ENCODE data around the gene GPHN. TPM values are rescaled to one million over a fixed set of nuclear protein-coding genes. Genes with fewer than 3 reads are reported as not detected.

GPHN gene
- total RNA-seq, 1 experiment from 2014 or later: 34.9 TPM

- intact Hi-C loops (cut with micrococcal nuclease; ENCODE audit: unreplicated experiment): no loop called here
- no peak overlapping the region for H3K27ac Mint-ChIP-seq (ENCODE audit: unreplicated experiment)
- CTCF ChIA-PET: interaction anchor here (1.1 kb wide), 1 partner anchor 44 kb away, joined by 3 read pairs; no protein-coding TSS in a partner anchor
- no peaks in the 10 kb centered on the region for H3K9me3 Mint-ChIP-seq (ENCODE audit: low read depth, unreplicated experiment)
- H3K36me3 Mint-ChIP-seq (ENCODE audit: insufficient read depth, unreplicated experiment): no peaks in the 10 kb centered on the region
- no peaks in the 10 kb centered on the region for H3K4me1 Mint-ChIP-seq (ENCODE audit: low read depth, unreplicated experiment)
- H3K4me3 Mint-ChIP-seq (ENCODE audit: low read depth, unreplicated experiment): no peak overlapping the region
- no peak for DNase-seq
- no peaks in the 10 kb centered on the region for H3K27me3 Mint-ChIP-seq (ENCODE audit: unreplicated experiment)
- TF ChIP-seq CTCF (IDR thresholded peaks at IDR 0.05; ENCODE audit: unreplicated experiment): no peak
- no TSS peak for BruUV-seq (replicated peaks)
Observed at GRCh38 chr14:67191768-67192290, 683.9 kb downstream of the GPHN start.

- H3K4me1 Mint-ChIP-seq (ENCODE audit: low read depth, unreplicated experiment): no peaks in the 10 kb centered on the region
- H3K4me3 Mint-ChIP-seq (ENCODE audit: low read depth, unreplicated experiment): no peak overlapping the region
- CTCF ChIA-PET: interaction anchor here (0.8 to 1.1 kb wide), 2 partner anchors 43 to 543 kb away, joined by 3 read pairs; no protein-coding TSS in a partner anchor
- DNase-seq: no peak
- H3K36me3 Mint-ChIP-seq (ENCODE audit: insufficient read depth, unreplicated experiment): no peaks in the 10 kb centered on the region
- no peaks in the 10 kb centered on the region for H3K9me3 Mint-ChIP-seq (ENCODE audit: low read depth, unreplicated experiment)
- H3K27ac Mint-ChIP-seq (ENCODE audit: unreplicated experiment): no peak overlapping the region
- H3K27me3 Mint-ChIP-seq (ENCODE audit: unreplicated experiment): no peaks in the 10 kb centered on the region
- TF ChIP-seq CTCF (IDR thresholded peaks at IDR 0.05; ENCODE audit: unreplicated experiment): no peak
- intact Hi-C loops (cut with micrococcal nuclease; ENCODE audit: unreplicated experiment): no loop called here
- BruUV-seq (replicated peaks): no TSS peak
Observed at GRCh38 chr14:67192366-67192765, 684.4 kb downstream of the GPHN start.

- Mint-ChIP-seq H3K27ac (ENCODE audit: unreplicated experiment) (no peak overlapping the region), H3K36me3 (ENCODE audit: insufficient read depth, unreplicated experiment) (no peaks in the 10 kb centered on the region), H3K9me3 (ENCODE audit: low read depth, unreplicated experiment) (no peaks in the 10 kb centered on the region), H3K4me1 (ENCODE audit: low read depth, unreplicated experiment) (no peaks in the 10 kb centered on the region), H3K27me3 (ENCODE audit: unreplicated experiment) (no peaks in the 10 kb centered on the region), H3K4me3 (ENCODE audit: low read depth, unreplicated experiment) (no peak overlapping the region)
- no TSS peak for BruUV-seq (replicated peaks)
- intact Hi-C loops (cut with micrococcal nuclease; ENCODE audit: unreplicated experiment): no loop called here
- TF ChIP-seq CTCF (IDR thresholded peaks at IDR 0.05; ENCODE audit: unreplicated experiment): no peak
- CTCF ChIA-PET: interaction anchor here (1.5 kb wide), 1 partner anchor 8 kb away, joined by 7 read pairs; no protein-coding TSS in a partner anchor
- no peak for DNase-seq
Observed at GRCh38 chr14:67195279-67195678, 687.3 kb downstream of the GPHN start.

- intact Hi-C loops (cut with micrococcal nuclease; ENCODE audit: unreplicated experiment): no loop called here
- DNase-seq: no peak
- H3K36me3 Mint-ChIP-seq (ENCODE audit: insufficient read depth, unreplicated experiment): no peaks in the 10 kb centered on the region
- H3K4me1 Mint-ChIP-seq (ENCODE audit: low read depth, unreplicated experiment): no peaks in the 10 kb centered on the region
- no peak for TF ChIP-seq CTCF (IDR thresholded peaks at IDR 0.05; ENCODE audit: unreplicated experiment)
- no peaks in the 10 kb centered on the region for H3K27me3 Mint-ChIP-seq (ENCODE audit: unreplicated experiment)
- CTCF ChIA-PET: no interaction called here
- no peaks in the 10 kb centered on the region for H3K9me3 Mint-ChIP-seq (ENCODE audit: low read depth, unreplicated experiment)
- BruUV-seq (replicated peaks): no TSS peak
- no peak overlapping the region for H3K27ac Mint-ChIP-seq (ENCODE audit: unreplicated experiment)
- H3K4me3 Mint-ChIP-seq (ENCODE audit: low read depth, unreplicated experiment): no peak overlapping the region
Observed at GRCh38 chr14:67199016-67199415, 691.1 kb downstream of the GPHN start.

All from Calu3 (cell line).